HG02759 (cell line): ENCODE measurements around the gene CAPZB.
"Not testable (repeated sequence)": the region's sequence is repeated elsewhere in the genome, so short reads cannot be mapped to it uniquely, and the experiment has no call there.

Experiments used
- ATAC-seq: cut with Tn5 transposase; IDR thresholded peaks from one replicate; pipeline ENCODE4 v1.9.1; 2021; ENCODE audit warnings: mild to moderate bottlenecking, moderate library complexity; ENCODE audit not compliant: unreplicated experiment

CAPZB gene

DNA sequence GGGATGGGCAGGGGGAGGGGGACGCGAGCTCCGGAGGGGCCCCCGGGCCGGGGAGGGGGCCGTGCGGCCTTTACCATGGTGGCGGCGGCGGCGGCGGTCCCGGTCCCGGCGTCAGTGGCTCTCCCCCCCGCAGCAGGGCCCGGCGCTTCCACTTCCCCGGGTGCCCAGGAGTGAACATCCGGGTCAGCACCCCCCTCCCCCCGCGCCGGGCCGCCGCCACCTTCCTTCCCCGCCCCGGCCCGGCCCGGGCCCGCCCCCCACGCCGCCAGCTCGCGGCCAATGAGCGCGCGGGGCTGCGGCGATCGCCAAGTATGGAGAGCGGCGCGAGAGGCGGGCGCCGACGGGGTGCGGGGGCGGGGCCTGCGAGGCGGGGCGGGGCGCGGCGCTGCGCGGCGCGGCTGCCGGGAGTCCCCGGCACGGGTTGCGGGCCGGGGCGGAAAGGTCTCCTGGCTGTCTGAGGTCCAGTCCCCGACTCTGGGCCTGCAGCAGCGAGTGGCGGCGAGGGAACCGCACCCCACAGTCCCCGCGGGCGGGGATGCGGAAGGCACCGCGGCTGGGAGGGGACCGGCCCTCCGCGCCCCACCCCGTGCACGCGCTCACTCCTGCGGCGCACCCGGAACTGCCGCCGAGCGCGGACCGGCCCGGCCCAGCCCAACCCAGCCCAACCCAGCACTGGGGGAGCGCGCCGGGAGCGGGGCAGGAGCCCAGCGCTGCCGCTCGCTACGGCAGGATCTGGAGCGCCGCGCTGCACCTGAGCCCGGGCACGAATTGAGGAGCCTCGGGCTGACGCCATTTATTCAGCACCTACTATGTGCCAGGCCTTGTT, at the start of gene CAPZB:
Gene CAPZB (minus strand): TSS at position 178 of the 826 bp plus-strand sequence. CDS start 101 bp downstream, at position 77.
- ATAC-seq = peak; percentile 87

DNA sequence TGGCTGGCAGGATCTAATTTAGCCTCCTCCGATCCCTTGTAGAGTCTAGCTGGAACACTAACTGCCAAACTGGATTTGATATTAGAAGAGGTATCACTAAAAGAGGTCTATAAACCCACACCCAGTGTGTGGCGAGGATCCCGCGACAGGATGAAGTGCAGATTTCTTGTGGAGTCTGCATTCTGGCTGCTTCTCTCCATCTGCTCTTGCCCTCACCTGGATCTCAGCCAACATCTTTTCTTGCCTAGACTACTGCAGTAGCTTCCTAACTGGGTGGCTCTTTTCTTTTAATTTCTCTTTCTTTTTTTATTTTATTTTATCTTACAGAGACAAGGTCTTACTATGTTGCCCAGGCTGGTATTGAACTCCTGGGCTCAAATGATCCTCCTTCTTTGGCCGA, 48.9 kb upstream of the CAPZB start:
- ATAC-seq = no peak

DNA sequence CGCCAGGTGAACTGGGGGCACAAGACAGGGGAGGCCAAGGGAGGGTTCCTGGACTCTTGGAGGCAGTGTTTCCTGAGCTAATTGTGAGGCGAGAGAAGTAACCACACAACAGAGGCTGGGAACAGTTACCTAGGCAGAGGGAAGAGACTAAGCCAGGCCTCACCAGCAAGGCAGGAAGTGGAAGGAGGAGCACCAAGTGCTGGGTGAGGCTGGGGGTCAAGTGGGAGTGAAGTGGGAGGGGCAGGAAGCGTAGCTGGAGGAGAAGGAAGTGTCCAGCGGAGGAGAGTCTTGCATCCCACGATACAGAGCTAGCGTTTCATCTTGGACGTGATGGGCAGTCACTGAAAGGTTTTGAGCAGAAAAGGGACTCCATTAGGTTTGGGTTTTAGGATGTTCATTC, 48.3 kb upstream of the CAPZB start:
- no peak for ATAC-seq

DNA sequence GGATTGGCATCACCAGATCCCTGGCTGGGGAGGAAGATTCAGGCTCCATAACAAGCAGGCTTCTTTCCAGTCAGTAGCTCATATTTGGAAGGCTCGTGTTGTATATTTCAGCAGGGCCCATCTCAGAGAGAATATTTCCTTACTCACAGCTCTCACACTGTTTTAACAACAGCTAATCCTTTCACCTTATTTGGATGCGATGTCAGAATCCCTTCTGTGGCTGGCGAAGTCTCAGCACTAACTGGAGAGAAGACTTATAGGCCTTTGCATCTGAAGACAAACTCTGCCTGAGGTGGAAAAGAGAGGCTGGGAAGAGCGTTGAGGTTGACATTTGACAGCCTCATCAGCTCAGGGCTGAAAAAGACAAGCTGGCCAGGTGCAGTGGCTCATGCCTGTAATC, 47.2 kb upstream of the CAPZB start:
- ATAC-seq = no peak

DNA sequence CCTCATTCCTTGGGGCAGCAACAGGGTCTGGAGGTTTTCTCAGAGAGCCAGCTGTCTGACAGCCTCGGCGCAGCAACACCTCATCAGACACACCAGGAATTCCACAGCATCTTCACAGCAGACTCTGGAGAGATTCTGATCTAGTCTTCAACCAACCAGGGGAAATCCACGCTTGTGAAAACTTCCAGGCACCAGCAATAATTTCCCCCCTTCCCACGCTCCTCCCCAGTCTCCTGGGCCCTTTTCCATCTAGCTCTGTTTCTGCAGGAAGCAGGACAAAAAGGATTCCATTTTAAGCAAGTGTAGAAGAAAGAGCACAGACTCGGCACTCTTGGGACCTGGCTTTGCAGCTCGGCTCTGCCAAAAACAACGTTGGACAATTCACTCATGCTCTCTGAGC, 44.3 kb upstream of the CAPZB start:
- no peak for ATAC-seq

GRCh38 chr1:19528438-19528837, 43.1 kb upstream of the CAPZB start:
- no peak for ATAC-seq

DNA sequence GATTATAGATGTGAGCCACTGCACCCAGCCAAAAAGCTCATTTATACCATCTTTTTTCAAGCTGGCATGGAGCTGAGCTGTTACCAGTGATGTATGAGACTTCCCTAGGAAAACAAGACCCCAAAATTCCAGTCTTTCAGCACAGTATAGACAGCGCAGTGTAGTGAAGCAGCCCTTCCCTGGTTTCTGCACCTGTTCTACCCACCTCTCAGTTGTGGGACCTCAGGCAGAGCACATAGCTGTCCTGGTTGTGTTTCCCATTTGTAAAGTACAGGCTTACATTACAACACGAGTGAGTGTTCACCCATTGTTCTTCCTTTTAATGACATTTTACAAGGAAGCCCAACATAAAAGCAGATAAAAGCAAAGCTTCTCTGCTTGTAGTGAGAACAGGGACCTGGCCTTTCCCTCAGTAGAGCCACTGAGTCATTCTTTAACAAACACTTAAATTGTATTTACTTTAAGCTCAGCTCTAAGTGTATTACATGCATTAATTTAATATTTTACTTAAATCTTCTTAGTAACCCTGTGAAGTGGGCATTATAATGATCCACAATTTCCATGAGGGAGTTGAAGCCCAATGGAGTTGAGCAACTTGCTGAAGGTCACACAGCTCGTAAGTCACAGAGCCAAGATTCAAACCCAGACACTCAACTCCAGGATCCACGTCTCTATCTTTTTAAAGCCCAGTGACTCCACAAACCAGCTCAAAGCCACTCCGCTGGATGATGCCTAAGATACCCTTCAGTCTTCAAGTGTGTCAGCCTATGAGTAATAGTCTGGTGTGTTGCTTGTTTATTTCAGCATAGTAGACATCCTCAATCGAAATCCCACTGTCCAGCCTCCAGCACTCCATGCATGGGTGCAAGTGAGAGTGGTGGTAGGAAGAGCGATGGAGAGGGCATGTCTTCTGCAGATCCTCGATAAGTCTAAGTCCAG, 40.5 kb upstream of the CAPZB start:
- ATAC-seq = no peak

DNA sequence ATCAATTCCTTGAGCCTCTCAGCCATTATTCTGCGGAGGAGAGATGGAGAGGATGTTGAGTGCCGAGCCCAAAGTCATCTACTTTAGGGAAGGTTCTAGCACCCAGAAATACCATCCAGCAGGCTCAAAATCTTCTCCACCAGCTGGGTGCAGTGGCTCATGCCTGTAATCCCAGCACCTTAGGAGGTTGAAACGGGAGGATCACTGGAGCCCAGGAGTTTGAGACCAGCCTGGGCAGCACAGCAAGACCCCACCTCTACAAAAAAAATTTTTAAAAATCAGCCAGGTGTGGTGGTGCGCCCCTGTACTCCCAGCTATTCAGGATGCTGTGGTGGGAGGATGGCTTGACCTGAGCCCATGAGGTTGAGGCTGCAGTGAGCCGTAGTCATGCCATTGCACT, 39.5 kb upstream of the CAPZB start:
- no peak for ATAC-seq

GRCh38 chr1:19522570-19522969, 37.2 kb upstream of the CAPZB start:
- not testable (repeated sequence) for ATAC-seq

DNA sequence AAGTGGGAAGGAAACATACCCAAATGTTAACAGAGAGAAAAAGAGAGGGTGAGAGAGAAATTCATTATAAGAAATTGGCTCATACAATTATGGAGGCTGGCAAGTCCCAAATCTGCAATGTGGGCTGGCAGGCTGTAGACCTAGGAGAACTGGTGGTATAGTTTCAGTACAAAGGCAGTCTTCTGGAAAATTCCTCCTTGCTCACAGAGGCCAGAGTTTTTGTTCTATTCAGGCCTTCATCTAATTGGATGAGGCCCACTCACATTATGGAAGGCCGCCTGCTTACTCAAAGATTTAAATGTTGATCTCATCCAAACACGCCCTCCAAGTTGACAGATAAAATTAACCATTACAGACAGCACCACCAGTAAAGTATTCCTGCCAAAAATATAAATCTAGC, 36.1 kb upstream of the CAPZB start:
- ATAC-seq = no peak

- no peak for ATAC-seq
Observed at GRCh38 chr1:19517017-19517416, 31.7 kb upstream of the CAPZB start.

GRCh38 chr1:19515201-19515600, 29.9 kb upstream of the CAPZB start:
- no peak for ATAC-seq

- no peak for ATAC-seq
Observed at GRCh38 chr1:19514391-19514831, 29.1 kb upstream of the CAPZB start.

DNA sequence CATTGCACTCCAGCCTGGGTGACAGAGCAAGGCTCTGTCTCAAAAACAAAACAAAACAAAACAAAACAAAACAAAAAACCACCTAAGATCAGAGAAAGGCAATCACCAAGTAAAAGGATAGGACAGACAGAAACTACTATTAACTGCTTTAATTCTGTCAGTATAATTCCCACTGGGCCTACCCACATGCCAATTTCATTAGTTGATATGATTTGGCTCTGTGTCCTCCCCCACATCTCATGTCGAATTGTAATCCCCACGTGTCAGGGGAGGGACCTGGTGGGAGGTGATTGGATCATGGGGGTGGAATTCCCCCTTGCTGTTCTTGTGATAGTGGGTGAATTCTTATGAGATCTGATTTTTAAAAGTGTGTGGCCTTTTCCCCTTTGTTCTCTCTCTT, 27.2 kb upstream of the CAPZB start:
- no peak for ATAC-seq

DNA sequence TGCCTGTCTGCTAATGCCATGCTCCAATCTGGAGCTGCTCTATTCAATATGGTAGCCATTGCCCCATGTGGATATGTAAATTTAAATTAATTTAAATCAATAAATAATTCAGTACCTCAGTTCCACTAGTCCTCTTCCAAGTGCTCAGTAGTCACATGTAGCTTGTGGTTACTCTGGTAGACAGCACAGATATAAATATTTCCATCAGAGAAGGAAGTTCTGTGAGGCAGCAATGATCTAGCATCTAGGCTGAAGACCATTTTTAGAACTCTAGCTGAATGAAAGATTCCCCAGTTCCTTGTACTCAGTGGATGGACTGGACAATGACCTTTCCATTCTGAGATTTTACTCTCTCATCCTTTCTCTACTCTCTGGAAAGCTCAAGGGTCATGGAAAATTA, 25.8 kb upstream of the CAPZB start:
- no peak for ATAC-seq

GRCh38 chr1:19509647-19510046, 24.3 kb upstream of the CAPZB start:
- not testable (repeated sequence) for ATAC-seq

GRCh38 chr1:19507516-19507915, 22.2 kb upstream of the CAPZB start:
- ATAC-seq = no peak

- ATAC-seq = no peak
Observed at GRCh38 chr1:19505693-19506457, 20.5 kb upstream of the CAPZB start.

GRCh38 chr1:19504796-19505692, 19.7 kb upstream of the CAPZB start:
- no peak for ATAC-seq

- not testable (repeated sequence) for ATAC-seq
Observed at GRCh38 chr1:19502284-19502683, 16.9 kb upstream of the CAPZB start.
